ENCODE results near the gene CCT7.
A peak's percentile ranks its signal among the peaks of the same experiment; 100 is the strongest.

The CCT7 gene

GRCh38 chr2:73279852-73280251 is 45.7 kb downstream of the CCT7 start:
- Histone ChIP-seq H3K27ac (replicated peaks) (no peak overlapping the region), H3K4me3 (replicated peaks; ENCODE audit: insufficient read depth, low read length) (no peak overlapping the region)
- peak; percentile 89 for TF ChIP-seq REST (IDR thresholded peaks at IDR 0.05; ENCODE audit: insufficient replicate concordance, low read depth)
- no peak for TF ChIP-seq GABPA (IDR thresholded peaks at IDR 0.05; ENCODE audit: low read depth)
- TF ChIP-seq POLR2AphosphoS5 (IDR thresholded peaks at IDR 0.05; ENCODE audit: low read depth) = no peak
- no peak for TF ChIP-seq SPI1 (IDR thresholded peaks at IDR 0.05; ENCODE audit: borderline replicate concordance, low read depth)
- TF ChIP-seq, protein P1, sequence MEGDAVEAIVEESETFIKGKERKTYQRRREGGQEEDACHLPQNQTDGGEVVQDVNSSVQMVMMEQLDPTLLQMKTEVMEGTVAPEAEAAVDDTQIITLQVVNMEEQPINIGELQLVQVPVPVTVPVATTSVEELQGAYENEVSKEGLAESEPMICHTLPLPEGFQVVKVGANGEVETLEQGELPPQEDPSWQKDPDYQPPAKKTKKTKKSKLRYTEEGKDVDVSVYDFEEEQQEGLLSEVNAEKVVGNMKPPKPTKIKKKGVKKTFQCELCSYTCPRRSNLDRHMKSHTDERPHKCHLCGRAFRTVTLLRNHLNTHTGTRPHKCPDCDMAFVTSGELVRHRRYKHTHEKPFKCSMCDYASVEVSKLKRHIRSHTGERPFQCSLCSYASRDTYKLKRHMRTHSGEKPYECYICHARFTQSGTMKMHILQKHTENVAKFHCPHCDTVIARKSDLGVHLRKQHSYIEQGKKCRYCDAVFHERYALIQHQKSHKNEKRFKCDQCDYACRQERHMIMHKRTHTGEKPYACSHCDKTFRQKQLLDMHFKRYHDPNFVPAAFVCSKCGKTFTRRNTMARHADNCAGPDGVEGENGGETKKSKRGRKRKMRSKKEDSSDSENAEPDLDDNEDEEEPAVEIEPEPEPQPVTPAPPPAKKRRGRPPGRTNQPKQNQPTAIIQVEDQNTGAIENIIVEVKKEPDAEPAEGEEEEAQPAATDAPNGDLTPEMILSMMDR (IDR thresholded peaks at IDR 0.05; ENCODE audit: insufficient read depth, low read length) = no peak

GRCh38 chr2:73281244-73281643 is 47.1 kb downstream of the CCT7 start:
- no peaks in the 10 kb centered on the region for H3K27me3 ChIP-seq (ENCODE audit: insufficient read depth, poor library complexity, severe bottlenecking)
- no peak for DNase-seq (ENCODE audit: low read depth in 1 of 2, low spot score in 1 of 2)

More at GRCh38 chr2:73279852-73280251, 45.7 kb downstream of the CCT7 start:
- no peaks in the 10 kb centered on the region for H3K27me3 ChIP-seq (ENCODE audit: insufficient read depth, poor library complexity, severe bottlenecking)
- DNase-seq (ENCODE audit: low read depth in 1 of 2, low spot score in 1 of 2) = no peak

GRCh38 chr2:73282924-73283544 is 48.9 kb downstream of the CCT7 start:
- Histone ChIP-seq H3K27ac (replicated peaks) (peak overlapping the region; percentile 88), H3K27me3 (ENCODE audit: insufficient read depth, poor library complexity, severe bottlenecking) (no peaks in the 10 kb centered on the region), H3K4me3 (replicated peaks; ENCODE audit: insufficient read depth, low read length) (peak overlapping the region; percentile 77)
- DNase-seq (ENCODE audit: low read depth in 1 of 2, low spot score in 1 of 2) = no peak
- TF ChIP-seq, protein P1 (IDR thresholded peaks at IDR 0.05; ENCODE audit: insufficient read depth, low read length) = no peak
- TF ChIP-seq REST (IDR thresholded peaks at IDR 0.05; ENCODE audit: insufficient replicate concordance, low read depth) (no peak), GABPA (IDR thresholded peaks at IDR 0.05; ENCODE audit: low read depth) (no peak), POLR2AphosphoS5 (IDR thresholded peaks at IDR 0.05; ENCODE audit: low read depth) (no peak), SPI1 (IDR thresholded peaks at IDR 0.05; ENCODE audit: borderline replicate concordance, low read depth) (no peak)

More at GRCh38 chr2:73281244-73281643, 47.1 kb downstream of the CCT7 start:
- Histone ChIP-seq H3K4me3 (replicated peaks; ENCODE audit: insufficient read depth, low read length) (no peak overlapping the region), H3K27ac (replicated peaks) (no peak overlapping the region)
- TF ChIP-seq, protein P1 (IDR thresholded peaks at IDR 0.05; ENCODE audit: insufficient read depth, low read length) = no peak
- TF ChIP-seq GABPA (IDR thresholded peaks at IDR 0.05; ENCODE audit: low read depth) (no peak), SPI1 (IDR thresholded peaks at IDR 0.05; ENCODE audit: borderline replicate concordance, low read depth) (no peak)

All from HL-60 (cell line).